Transverse colon (tissue), 4 donors: ENCODE measurements around the gene TSC22D4. TPM values are rescaled to one million over a fixed set of nuclear protein-coding genes. Genes with fewer than 3 reads are reported as not detected.

Experiments used
- DNase-seq: peaks from one replicate; pipeline ENCODE4 v3.0.0-alpha.2; 2019
- H3K27ac ChIP-seq, 4 donors: fragments of 200-600 bp; sonication (generic); 2 replicates each; pipeline ENCODE4 v1.5.1; 2016 to 2018; ENCODE audit warnings: inconsistent platforms in 4 of 4
- H3K27me3 ChIP-seq: fragments of 200-600 bp; sonication (generic); 2 replicates; pipeline ENCODE4 v1.5.1; 2017; ENCODE audit warnings: inconsistent platforms
- H3K36me3 ChIP-seq, 4 donors: fragments of 200-600 bp; sonication (generic); 2 replicates each; pipeline ENCODE4 v1.5.1; 2017 to 2019; ENCODE audit warnings: inconsistent platforms in 4 of 4
- H3K4me1 ChIP-seq, 4 donors: fragments of 200-600 bp; sonication (generic); 2 replicates each; pipeline ENCODE4 v1.5.1; 2017 to 2020; ENCODE audit warnings: inconsistent platforms in 4 of 4
- H3K4me3 ChIP-seq, 4 donors: fragments of 200-600 bp; sonication (generic); 1 replicate in 1 of 4; 2 replicates in 3 of 4; pipeline versions ENCODE4 v1.5.1 to v1.6.1; 2017 to 2019; ENCODE audit warnings: inconsistent platforms in 4 of 4
- H3K9me3 ChIP-seq, 2 donors: fragments of 200-600 bp; sonication (generic); 2 replicates each; pipeline ENCODE4 v1.5.1; 2017 to 2019; ENCODE audit warnings: inconsistent platforms in 2 of 2
- EP300 ChIP-seq: sonication (generic); formaldehyde crosslinking; IDR thresholded peaks from one replicate; pipeline ENCODE4 v1.6.1; 2017; ENCODE audit warnings: antibody characterized with exemption, low read depth
- POLR2A ChIP-seq: fragments of 450-650 bp; IDR thresholded peaks from one replicate; pipeline ENCODE4 v1.6.1; 2016; ENCODE audit warnings: antibody characterized with exemption, mild to moderate bottlenecking, moderate library complexity
- POLR2AphosphoS5 ChIP-seq, 3 donors: sonication (generic); formaldehyde crosslinking; IDR thresholded peaks; one replicate each; pipeline ENCODE4 v1.6.1; 2016; ENCODE audit warnings: antibody characterized with exemption in 3 of 3
- WGBS, 2 donors: methylation state at CpG; one replicate each; pipeline ENCODE4 v1.1.5; 2018; ENCODE audit warnings: low coverage in 1 of 2; 5-methylcytosine and 5-hydroxymethylcytosine counted together
- in situ Hi-C, 4 donors: fragments of 200-750 bp; cut with MboI; loops; one replicate each; pipeline versions ENCODE4 v1.15.0 to v1.15.1; 2017; ENCODE audit warnings: low sequenced_read_pairs in 3 of 4, low pct_ligation_motif_present in 1 of 4, low pct_unique_long_range_greater_than_20kb in 1 of 4
- intact Hi-C: fragments of 100-400 bp; cut with DNase I; formaldehyde crosslinking; loops from one replicate; pipeline ENCODE4 v1.15.1; 2023; ENCODE audit warnings: low total_unique reads
- total RNA-seq, 4 donors: library from RNA; depleted of rRNA; stranded (reverse); fragments of >200 nt; gene quantifications; one replicate each; pipeline ENCODE4 v1.1.0, GENCODE V29; 2016
- TF ChIP-seq, protein P1 (sequence below), 5 experiments: fragments of 200-600 bp in 3 of 5; fragments of 450-650 bp in 2 of 5; sonication (generic) in 3 of 5; IDR thresholded peaks; 1 replicate in 2 of 5; 2 replicates in 3 of 5; pipeline ENCODE4 v1.5.1; 2016 to 2017; ENCODE audit warnings: antibody characterized with exemption in 5 of 5, inconsistent platforms in 3 of 5, mild to moderate bottlenecking in 2 of 5, moderate library complexity in 1 of 5

TSC22D4 gene
- total RNA-seq, 4 donors from 2014 or later: 41.6 to 101 (median 67.6) TPM

DNA sequence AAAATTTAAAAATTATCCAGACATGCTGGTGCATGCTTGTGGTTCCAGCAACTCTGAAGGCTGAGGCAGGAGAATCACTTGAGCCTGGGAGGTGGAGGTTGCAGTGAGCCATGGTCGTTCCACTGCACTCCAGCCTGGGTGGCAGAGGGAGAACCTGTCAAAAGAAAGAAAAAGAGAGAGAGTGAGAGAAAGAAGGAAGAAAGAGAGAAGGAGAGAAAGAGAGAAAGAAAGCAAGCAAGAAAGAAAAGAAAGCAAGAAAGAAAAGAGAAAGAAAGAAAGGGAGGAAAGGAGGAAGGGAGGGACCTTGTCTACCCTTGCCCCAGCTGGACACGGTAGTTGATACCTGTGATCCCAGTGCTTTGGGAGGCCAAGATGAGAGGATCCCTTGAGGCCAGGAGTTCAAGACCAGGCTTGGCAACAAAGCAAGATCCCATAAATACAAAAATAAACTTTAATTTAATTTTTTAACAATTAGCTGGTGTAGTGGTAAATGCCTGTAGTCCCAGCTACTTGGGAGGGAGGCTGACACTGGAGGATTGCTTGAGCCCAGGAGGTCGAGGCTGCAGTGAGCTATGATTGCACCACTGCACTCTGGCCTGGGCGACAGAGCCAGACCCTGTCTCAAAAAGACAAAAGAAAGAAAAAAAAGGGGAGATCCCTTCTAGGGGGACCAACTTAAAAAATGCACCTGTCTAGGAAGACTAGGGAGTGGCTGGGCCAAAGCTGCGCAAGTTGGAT is 13.9 kb upstream of the TSC22D4 start:
- H3K9me3 ChIP-seq: no peaks in the 10 kb centered on the region
- no peak for TF ChIP-seq EP300
- TF ChIP-seq POLR2AphosphoS5 (IDR thresholded peaks at IDR 0.05): no peak
- no peak for TF ChIP-seq POLR2A
- TF ChIP-seq, protein P1, sequence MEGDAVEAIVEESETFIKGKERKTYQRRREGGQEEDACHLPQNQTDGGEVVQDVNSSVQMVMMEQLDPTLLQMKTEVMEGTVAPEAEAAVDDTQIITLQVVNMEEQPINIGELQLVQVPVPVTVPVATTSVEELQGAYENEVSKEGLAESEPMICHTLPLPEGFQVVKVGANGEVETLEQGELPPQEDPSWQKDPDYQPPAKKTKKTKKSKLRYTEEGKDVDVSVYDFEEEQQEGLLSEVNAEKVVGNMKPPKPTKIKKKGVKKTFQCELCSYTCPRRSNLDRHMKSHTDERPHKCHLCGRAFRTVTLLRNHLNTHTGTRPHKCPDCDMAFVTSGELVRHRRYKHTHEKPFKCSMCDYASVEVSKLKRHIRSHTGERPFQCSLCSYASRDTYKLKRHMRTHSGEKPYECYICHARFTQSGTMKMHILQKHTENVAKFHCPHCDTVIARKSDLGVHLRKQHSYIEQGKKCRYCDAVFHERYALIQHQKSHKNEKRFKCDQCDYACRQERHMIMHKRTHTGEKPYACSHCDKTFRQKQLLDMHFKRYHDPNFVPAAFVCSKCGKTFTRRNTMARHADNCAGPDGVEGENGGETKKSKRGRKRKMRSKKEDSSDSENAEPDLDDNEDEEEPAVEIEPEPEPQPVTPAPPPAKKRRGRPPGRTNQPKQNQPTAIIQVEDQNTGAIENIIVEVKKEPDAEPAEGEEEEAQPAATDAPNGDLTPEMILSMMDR (IDR thresholded peaks at IDR 0.05): no peak
- intact Hi-C loops (no loop called here), in situ Hi-C loops (no loop called here)
- no peaks in the 10 kb centered on the region for H3K36me3 ChIP-seq
- H3K4me3 ChIP-seq: peak overlapping the region in 3 of 4 donors; percentile 10 to 44 (median 36)
- peaks cover 8 to 13% (median 11%) of the 10 kb centered on the region in 4 donors for H3K4me1 ChIP-seq
- H3K27ac ChIP-seq: no peak overlapping the region
- 83 to 100% methylated on average over 2 to 5 of the region's 5 CpGs for WGBS, 2 donors
- H3K27me3 ChIP-seq: peaks cover 16% of the 10 kb centered on the region
- no peak for DNase-seq

DNA sequence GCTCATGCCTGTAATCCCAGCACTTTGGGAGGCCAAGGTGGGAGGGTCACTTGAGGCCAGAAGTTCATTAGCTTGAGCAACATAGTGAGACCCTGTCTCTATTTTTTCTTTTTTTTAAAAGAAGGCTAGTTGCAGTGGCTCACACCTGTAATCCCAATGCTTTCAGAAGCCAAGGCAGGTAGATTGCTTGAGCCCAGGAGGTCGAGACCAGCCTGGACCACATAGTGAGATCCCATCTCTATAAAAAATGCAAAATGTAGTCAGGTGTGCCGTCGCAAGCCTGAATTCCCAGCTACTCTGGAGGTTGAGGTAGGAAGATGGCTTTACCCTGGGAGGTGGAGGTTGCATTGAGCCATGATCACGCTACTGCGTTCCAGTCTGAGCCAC is 12.2 kb upstream of the TSC22D4 start:
- intact Hi-C loops: no loop called here
- H3K27me3 ChIP-seq: peaks cover 16% of the 10 kb centered on the region
- TF ChIP-seq, protein P1 (IDR thresholded peaks at IDR 0.05): no peak
- no peak for TF ChIP-seq EP300
- TF ChIP-seq POLR2A: no peak
- no peak for TF ChIP-seq POLR2AphosphoS5 (IDR thresholded peaks at IDR 0.05)
- in situ Hi-C loops: no loop called here
- H3K9me3 ChIP-seq: no peaks in the 10 kb centered on the region
- no peak overlapping the region for H3K4me3 ChIP-seq
- H3K4me1 ChIP-seq: peaks cover 8 to 13% (median 11%) of the 10 kb centered on the region in 4 donors
- H3K36me3 ChIP-seq: no peaks in the 10 kb centered on the region
- no peak overlapping the region for H3K27ac ChIP-seq
- 92% methylated on average over 5 of the region's 5 CpGs; no CpG with 5 or more reads in 1 of the 2 donors for WGBS, 2 donors
- no peak for DNase-seq

DNA sequence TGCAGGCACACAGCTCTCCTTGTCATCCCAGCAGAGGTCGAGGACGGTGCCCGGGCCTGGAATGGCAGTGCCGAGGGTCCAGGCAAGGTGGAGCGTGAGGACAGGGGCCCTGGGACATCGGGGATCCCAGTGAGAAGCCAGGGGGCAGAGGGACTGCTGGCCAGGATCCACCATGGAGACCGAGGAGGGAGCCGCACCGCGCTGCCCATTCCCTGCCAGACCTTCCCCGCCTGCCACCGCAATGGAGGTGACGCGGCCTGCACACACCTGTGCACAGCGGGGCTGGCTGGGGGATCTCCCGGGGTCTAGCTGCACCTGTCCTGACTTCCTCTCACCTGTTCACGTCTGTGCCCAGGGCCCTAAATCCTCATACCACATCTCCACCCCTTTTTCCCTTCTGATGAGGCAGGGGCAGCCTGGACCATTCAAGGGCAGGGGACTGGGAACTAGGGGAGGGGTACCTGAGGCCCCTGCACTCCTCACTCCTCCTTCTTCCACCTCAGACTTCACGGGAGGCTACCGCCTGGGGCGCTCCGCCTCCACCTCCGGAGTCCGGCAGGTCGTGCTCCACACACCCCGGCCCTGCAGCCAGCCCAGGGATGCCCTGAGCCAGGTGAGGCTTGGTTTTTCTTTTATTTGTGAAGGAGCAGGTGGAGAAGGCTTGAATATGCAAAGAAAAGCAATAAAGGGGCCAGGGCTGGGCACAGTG is 11.6 kb upstream of the TSC22D4 start:
- WGBS, 2 donors: 55% methylated on average over 25 of the region's 25 CpGs; no CpG with 5 or more reads in 1 of the 2 donors
- in situ Hi-C loops (no loop called here), intact Hi-C loops (no loop called here)
- H3K36me3 ChIP-seq: no peaks in the 10 kb centered on the region
- TF ChIP-seq EP300 (no peak), POLR2AphosphoS5 (IDR thresholded peaks at IDR 0.05) (no peak)
- no peak overlapping the region for H3K4me3 ChIP-seq
- H3K27ac ChIP-seq: no peak overlapping the region
- H3K9me3 ChIP-seq: no peaks in the 10 kb centered on the region
- H3K4me1 ChIP-seq: peaks cover 8 to 13% (median 11%) of the 10 kb centered on the region in 4 donors
- no peak for DNase-seq
- H3K27me3 ChIP-seq: peaks cover 16% of the 10 kb centered on the region

DNA sequence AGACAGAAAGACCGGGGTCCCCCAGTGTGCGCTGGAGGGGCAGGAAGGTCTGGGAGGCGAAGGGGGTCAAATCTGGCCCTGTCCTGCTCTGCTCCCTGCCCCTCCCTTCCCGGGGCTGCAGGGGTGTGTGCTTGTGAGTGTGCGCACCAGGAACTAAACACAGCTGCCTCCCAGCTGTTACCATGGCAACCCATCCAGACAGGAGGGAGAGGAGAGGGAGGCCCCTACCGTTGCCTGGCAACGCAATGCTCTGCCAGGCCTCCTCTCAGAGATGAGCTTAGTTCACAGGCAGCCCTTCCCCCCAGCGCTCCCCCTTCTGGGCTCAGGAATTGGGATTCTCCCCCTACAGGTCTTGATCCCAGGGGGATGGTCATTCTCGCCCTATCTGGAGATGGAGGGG is 10.8 kb upstream of the TSC22D4 start:
- Histone ChIP-seq H3K9me3 (no peaks in the 10 kb centered on the region), H3K27ac (no peak overlapping the region), H3K27me3 (peaks cover 16% of the 10 kb centered on the region), H3K4me1 (peaks cover 8 to 13% (median 11%) of the 10 kb centered on the region in 4 donors), H3K36me3 (no peaks in the 10 kb centered on the region), H3K4me3 (no peak overlapping the region)
- no peak for TF ChIP-seq EP300
- TF ChIP-seq, protein P1 (IDR thresholded peaks at IDR 0.05): no peak
- TF ChIP-seq POLR2AphosphoS5 (IDR thresholded peaks at IDR 0.05): no peak
- TF ChIP-seq POLR2A: no peak
- 23 to 28% methylated on average over 3 to 7 of the region's 9 CpGs for WGBS, 2 donors
- intact Hi-C loops (loop anchor here (2.0 kb wide), 1 partner anchor 63 kb away; no protein-coding TSS in a partner anchor), in situ Hi-C loops (loop anchor here in 1 of 4 donors (10.0 kb wide), 1 partner anchor 65 kb away; no protein-coding TSS in a partner anchor)
- DNase-seq: no peak
